NT2/D1 (cell line): ENCODE data around the gene C16orf74.

ENCODE experiments used
- SUZ12 ChIP-seq: IDR thresholded peaks from 2 replicates; pipeline ENCODE4 v1.6.1; 2011; ENCODE audit not compliant: insufficient read length, insufficient read depth; ENCODE audit errors: extremely low read depth
- YY1 ChIP-seq: IDR thresholded peaks from 2 replicates; pipeline ENCODE4 v1.6.1; 2011; ENCODE audit not compliant: insufficient read length, insufficient read depth
- ZNF274 ChIP-seq: IDR thresholded peaks from 2 replicates; pipeline ENCODE4 v1.6.1; 2011; ENCODE audit warnings: mild to moderate bottlenecking, low read depth, low read length

DNA sequence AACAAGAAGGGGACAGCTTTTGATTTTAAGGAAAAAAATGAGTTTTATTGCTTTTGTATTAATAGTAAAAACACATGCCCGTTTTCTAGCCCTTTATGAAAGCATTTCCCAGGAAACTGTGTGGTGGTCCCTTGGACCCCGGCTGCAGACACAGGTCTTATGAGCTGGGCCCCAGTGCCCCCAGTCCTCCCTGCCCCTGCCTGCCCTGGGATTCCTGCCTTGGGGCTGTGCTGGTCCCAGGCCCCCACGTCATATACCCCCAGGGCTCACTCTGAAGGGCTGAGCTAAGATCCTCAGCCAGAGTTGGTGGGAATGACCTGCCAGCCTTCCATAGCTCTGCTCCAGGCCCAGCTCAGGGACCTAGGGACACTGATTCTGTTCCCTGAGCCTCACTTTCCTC, 92.9 kb downstream of the C16orf74 start:
- TF ChIP-seq ZNF274 (no peak), YY1 (no peak), SUZ12 (no peak)
